Embryonic facial prominence (tissue), 1 donor: ENCODE data around the gene ST6GAL2.
A peak's percentile ranks its signal among the peaks of the same experiment; 100 is the strongest.

Source experiments
- DNase-seq: peaks from one replicate; pipeline ENCODE4 v3.0.0-alpha.2; 2016; ENCODE audit errors: extremely low spot score

The ST6GAL2 gene

DNA sequence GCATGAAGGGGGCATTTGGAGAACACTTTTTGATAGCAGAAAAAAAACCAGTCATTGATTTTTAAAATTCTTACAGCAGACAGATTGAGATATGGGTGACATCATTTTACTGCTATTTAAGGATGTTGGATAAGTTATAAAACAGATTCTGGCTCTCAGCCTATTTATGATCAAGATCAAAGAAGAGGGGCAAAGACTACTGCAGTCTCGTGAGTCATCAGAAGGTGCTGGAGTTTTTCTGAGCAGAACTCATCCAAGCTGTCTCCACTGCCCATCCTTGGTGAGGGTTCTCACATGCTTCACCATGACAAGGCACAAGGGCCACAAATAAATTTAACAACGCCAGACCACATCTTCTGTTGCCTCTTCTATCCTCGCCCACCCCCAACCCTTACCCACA, 58.8 kb downstream of the ST6GAL2 start:
- DNase-seq = no peak

DNA sequence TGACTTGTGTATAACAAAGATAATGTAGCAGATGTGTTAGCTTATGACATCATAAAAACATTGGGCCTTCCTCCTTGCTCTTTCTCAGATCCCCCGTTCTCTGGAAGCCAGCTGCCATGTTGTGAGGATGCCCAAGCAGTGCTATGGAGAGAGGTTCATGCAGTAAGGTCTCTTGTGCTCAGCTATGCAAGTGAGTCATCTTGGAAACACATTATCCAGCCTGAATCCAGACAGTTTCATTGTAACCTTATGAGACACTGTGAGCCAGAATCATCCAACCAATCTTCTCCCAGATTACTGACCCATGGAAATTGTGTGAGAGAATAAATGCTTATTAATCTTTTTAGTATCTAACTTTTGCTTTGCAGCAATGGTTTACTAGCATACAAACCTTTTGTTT, 60.8 kb downstream of the ST6GAL2 start:
- no peak for DNase-seq

GRCh38 chr2:106816974-106817373, 69.0 kb downstream of the ST6GAL2 start:
- DNase-seq = no peak

- DNase-seq = no peak
Measured at GRCh38 chr2:106812841-106813240, 73.1 kb downstream of the ST6GAL2 start.

DNA sequence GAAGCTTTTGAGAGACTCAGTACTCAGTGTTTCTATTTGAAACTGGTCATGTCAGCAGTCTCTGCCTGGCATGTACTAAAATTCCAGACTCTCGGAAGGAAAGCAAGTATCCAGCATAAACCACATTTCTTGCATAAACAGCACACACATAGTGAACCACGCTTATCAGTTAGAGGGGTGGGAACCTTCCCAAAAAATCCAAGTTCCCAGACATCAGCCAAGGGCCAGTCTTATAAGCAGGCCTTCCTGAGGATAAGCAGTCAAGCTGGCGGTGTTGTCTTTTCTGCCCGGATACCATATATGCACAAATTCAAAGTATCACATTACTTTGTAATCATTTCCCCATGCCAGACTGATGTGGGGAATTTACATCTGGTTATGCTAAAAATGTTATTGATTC, 73.6 kb downstream of the ST6GAL2 start:
- peak; percentile 60 for DNase-seq

DNA sequence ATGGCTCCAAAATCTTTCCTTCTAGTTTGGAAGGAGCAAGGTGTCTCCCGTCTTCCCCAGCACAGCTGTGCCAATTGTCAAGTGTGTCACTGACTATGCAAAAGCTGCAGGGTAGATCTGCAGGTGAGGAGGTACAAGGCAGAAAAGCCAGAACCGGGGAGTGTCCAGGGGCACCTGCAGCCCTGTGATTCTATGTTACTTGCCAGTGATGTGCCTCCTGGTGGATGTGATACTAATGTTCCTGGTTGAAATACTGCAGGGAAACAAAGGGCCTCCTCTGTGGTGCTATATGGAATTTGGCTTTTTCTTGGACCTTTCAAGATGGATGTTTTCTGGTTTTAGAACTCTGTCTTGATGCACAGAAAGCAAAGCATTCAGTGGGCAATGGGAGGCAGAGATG, 80.3 kb downstream of the ST6GAL2 start:
- DNase-seq = no peak

- DNase-seq = no peak
Measured at GRCh38 chr2:106804161-106804560, 81.8 kb downstream of the ST6GAL2 start.

DNA sequence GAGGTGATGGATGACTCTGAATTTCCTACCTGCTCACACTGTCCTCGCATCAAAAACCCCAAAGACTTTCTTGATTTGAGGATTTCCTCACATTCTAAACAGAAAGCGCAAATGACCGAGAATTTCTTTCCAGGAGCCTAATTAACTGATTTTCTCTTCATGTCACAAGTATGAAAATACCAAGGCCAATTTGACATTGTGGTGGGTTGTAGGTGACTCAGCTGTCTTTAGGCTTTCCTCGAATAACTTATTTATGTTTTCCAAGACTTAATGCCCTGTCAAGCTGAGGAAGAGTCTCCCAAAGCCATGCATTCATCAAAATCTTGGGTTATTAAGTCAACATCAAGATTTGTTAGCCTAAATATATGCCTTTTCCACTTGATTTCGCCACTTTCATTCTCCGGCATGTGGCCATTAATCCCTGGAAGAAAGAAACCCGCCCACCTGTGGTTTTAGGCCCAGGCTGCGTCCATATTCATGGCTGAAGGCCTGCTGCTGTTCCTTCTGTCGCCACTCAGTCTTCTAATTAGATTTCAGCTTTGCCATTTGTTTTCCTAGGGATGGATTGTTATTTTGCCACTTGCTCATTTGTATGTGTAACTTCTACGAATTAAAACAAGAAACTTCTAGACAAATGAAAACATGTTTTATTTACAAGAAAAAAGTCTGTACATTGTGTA, 84.9 kb downstream of the ST6GAL2 start:
- DNase-seq = no peak

DNA sequence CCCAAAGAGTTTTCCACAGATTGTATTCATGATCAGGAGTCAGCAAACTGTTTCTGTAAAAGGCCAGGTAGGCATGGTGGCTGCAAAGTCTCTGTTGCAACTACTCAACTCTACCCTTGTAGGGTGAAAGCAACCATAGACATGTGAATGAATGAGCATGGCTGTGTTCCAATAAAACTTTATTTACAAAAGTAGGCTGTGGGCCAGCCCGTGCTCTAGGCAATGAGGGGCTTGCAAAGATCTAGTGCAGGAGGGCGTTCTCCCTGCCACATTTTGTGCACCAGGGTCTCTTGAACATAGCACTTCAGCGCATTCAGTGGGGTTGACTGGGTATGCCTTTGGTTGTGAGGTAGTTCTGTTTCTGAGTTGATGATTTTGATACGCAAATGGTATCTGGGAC, 85.8 kb downstream of the ST6GAL2 start:
- no peak for DNase-seq

DNA sequence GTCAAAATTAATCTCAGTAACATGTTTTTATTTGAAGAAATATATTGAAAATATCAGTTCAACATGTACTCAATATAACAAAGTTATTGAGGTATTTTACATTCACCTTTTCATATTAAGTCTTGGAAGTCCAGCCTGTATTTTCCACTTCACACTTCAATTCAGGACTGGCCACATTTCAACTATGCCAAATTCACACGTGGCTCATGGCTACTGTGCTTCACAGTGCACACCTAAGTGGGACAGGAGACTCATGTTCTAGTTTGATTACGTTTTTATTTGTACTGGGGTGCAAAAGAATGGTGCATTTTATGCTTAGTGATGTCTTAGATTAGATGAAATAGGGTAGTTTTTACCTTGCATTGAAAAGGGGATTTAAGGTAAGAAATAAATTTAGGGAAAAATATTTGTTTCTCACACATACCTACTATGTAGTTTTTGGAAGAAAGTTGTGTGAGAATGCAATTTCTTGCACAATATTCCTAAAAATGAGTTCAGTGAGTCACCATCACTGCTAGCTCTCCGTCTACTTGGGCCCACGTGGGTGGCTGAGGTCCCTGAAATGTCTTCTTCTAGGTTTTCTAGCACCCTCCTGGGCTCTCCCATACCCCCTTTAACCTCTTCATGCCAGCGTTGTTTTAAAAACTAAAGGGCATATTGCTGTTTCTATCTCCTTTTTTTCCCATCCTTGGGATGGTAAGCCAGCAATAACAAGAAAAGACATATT, 87.0 kb downstream of the ST6GAL2 start:
- no peak for DNase-seq

DNA sequence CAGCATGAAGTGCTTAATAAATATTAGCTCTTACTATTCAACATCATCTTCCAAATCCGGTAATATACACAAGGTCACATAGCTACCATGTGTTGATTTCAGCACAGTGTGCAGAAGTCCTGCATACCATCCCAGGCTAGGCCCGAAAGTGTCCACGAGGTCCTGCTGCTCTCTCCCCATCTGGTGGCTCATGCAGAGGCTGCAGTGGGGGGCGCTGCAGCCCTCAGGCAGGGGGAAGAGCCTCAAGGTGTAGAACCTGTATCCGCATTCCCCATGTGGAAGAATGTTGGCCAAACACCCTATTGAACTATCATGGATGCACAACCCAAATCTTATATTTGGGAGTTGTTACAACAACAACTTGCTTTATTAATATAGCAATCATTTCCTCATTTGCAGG, 88.5 kb downstream of the ST6GAL2 start:
- DNase-seq = no peak

DNA sequence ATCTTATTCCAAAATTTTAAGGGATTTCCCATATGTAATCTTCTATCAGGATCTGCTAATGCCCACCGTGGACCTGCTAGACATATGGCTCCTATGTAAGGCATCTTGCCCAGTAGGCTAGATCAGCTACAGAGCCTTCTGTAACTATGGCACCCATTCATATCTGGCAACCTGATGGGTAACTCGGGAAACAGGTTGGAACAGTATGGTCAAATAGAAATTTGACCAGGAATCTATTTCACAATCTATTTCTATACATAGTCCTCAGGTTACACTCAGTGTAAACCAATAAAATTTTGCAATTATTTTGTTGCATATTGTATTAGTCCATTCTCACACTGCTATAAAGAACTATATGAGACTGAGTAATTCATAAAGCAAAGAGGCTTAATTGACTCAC, 93.3 kb downstream of the ST6GAL2 start:
- DNase-seq = no peak

GRCh38 chr2:106789185-106789584, 96.8 kb downstream of the ST6GAL2 start:
- DNase-seq = no peak

DNA sequence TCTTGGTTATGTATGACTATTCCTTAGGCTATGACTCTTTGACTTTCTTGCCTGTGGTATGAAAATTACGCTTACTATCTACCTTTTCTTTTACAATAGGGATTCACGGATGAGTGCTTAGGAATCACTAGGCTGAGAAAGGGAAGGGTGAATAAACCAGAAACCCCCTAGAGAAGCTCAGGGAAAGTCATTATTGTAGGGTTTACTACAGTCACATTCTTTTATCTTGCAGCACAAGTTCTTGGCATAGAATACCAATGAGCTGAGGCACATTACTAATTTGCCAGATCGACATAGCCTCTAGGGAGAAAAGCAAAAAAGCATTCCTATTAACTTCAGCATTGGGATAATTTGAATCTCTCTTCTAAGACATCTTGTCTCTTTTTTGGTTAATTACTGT, 103.3 kb downstream of the ST6GAL2 start:
- DNase-seq = no peak

GRCh38 chr2:106781196-106781595, 104.8 kb downstream of the ST6GAL2 start:
- no peak for DNase-seq

DNA sequence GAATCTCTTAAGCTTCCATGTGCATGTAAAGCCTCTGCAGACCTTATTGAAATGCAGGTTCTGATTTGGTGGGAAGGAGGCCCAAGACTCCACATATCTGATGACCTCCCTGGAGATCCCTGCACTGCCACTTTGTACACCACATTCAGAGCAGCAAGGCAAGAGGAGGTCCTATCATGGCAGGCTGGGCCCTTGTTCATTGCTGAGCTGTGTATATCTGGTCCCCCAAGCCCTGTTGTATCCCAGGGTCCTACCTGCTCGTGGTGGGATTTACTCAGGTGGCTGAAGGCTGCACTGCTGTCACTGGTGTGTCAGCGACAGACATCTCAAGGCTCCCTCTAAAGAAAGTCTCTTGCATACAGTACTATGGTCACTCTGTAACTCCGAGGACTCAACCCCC, 114.2 kb downstream of the ST6GAL2 start:
- DNase-seq = no peak

DNA sequence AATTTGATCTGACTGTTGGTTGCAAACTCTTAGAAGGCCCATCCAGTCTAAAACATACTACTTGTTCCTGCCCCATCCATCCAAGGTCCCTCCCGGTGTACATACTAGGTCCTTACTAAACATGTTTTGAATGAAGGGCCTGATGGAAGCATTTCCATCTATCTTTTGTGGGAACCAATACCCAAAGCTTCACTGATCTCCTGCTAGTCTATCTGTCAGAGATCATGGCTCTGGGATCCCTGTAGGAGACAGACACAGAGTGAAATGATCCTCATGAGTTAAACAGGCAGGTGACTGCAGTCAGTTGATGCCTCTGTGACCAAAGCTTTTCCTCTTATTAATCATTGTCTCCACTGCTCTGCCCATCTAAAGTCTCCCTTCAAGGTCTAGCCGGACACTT, 115.0 kb downstream of the ST6GAL2 start:
- no peak for DNase-seq

DNA sequence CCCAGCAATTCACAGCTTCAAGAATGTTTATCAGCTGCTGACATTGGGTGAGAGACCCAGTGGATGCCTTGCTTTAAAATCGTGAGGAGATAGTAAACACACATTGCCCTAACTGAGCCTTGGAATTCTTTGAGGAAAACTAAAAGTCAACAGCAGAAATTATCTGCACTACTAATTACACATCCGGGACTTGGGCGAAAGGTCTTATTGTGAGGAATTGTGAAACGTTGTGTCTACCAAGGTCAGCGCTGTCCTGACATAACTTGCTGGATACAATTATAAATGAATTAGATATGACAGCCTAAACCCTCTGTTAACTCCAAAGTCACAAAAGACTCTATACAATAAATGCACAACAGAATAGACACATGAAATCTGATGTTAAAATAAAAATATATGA, 121.4 kb downstream of the ST6GAL2 start:
- no peak for DNase-seq

- DNase-seq = no peak
Measured at GRCh38 chr2:106759966-106760365, 126.0 kb downstream of the ST6GAL2 start.

DNA sequence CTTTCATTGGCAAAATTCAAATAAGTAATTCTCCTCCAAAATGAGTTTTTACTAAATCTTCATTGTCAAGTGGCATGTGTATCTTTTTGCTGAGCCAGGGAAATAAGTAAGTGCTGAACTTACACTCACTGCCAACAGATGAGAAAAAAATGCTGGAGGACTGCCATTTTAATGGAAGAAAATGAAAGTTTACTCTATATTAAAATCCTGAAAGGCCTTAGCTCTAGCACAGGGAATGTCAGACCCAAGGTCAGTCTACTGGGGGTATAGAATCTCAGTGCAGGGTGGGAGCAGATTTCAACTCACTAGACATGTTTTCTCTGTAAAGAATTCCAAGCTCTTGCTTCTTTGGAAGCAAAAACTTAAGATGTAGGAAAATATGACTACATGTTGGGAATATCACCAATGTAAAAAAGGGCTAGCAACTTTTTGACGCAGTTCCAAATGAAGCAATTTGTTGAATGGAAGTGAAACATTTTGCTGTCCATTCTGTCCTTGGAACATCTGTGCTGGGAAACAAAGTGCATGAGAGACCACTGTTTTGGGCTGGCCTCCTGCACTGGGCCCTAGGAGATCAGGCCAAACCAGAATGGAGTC, 127.0 kb downstream of the ST6GAL2 start:
- DNase-seq = no peak
